GM19025 (cell line): Measurements from ENCODE around the gene OLFM1.

Source experiments
- ATAC-seq: cut with Tn5 transposase; IDR thresholded peaks from one replicate; pipeline ENCODE4 v1.9.1; 2021; ENCODE audit warnings: mild to moderate bottlenecking, low read depth, moderate library complexity; ENCODE audit not compliant: unreplicated experiment

The OLFM1 gene

GRCh38 chr9:135165756-135166519 lies 78.5 kb downstream of the OLFM1 start:
- no peak for ATAC-seq

GRCh38 chr9:135166565-135166964 lies 79.1 kb downstream of the OLFM1 start:
- no peak for ATAC-seq

- ATAC-seq: no peak
These were observed 79.9 kb downstream of the OLFM1 start for GRCh38 chr9:135167356-135167755.

- ATAC-seq: no peak
These were observed 80.6 kb downstream of the OLFM1 start for GRCh38 chr9:135167849-135168655.

GRCh38 chr9:135169709-135170226 lies 82.3 kb downstream of the OLFM1 start:
- ATAC-seq: no peak

GRCh38 chr9:135170535-135170934 lies 83.1 kb downstream of the OLFM1 start:
- no peak for ATAC-seq
